Measurements from ENCODE around the gene XYLT2. TPM values are rescaled to one million over a fixed set of nuclear protein-coding genes. Genes with fewer than 3 reads are reported as not detected.
A peak's percentile ranks its signal among the peaks of the same experiment; 100 is the strongest.
"Not testable (repeated sequence)": the region's sequence is repeated elsewhere in the genome, so short reads cannot be mapped to it uniquely, and the experiment has no call there.

XYLT2 gene
- polyA plus RNA-seq, 2 of the 4 experiments (the other 2 are of a cell fraction): 9.7 to 15.8 TPM

- ChIA-PET CTCF (interaction anchor here (1.1 to 4.6 kb wide), 4 partner anchors 16 to 132 kb away, joined by 3 to 15 read pairs (median 8); no protein-coding TSS in a partner anchor), POLR2A (interaction anchor here (0.6 kb wide), 1 partner anchor 14 kb away, joined by 3 read pairs; no protein-coding TSS in a partner anchor)
- H3K4me2 ChIP-seq: no peak overlapping the region
- H3K4me1 ChIP-seq: no peaks in the 10 kb centered on the region
- no peaks in the 10 kb centered on the region for H3K9me3 ChIP-seq
- ATAC-seq (no peak), FAIRE-seq (no peak), DNase-seq (ENCODE audit: low read depth in 1 of 2, low spot score in 1 of 2) (no peak)
- no peak overlapping the region for H3K27ac ChIP-seq
- H3K4me3 ChIP-seq: no peak overlapping the region
- TF ChIP-seq TP53 (CRISPR knock-in tag; IDR thresholded peaks at IDR 0.05) (no peak), BCL3 (IDR thresholded peaks at IDR 0.05) (no peak), HOXB5 (CRISPR knock-in tag; IDR thresholded peaks at IDR 0.05) (no peak), RNF2 (IDR thresholded peaks at IDR 0.05; ENCODE audit: borderline replicate concordance, low read depth) (no peak), GATA3 (IDR thresholded peaks at IDR 0.05; ENCODE audit: borderline replicate concordance) (no peak), HOXA7 (CRISPR knock-in tag; IDR thresholded peaks at IDR 0.05) (no peak), SREBF2 (IDR thresholded peaks at IDR 0.05) (no peak), RARB (CRISPR knock-in tag; IDR thresholded peaks at IDR 0.05) (no peak), FOSL2 (IDR thresholded peaks at IDR 0.05) (no peak), FOSL2 (CRISPR knock-in tag; IDR thresholded peaks at IDR 0.05) (no peak), CHD4 (IDR thresholded peaks at IDR 0.05; ENCODE audit: borderline replicate concordance) (no peak), HEYL (CRISPR knock-in tag; IDR thresholded peaks at IDR 0.05) (no peak), PHF8 (IDR thresholded peaks at IDR 0.05; ENCODE audit: borderline replicate concordance, low read depth) (no peak), ELK1 (IDR thresholded peaks at IDR 0.05; ENCODE audit: low read depth, low read length) (no peak), JUNB (IDR thresholded peaks at IDR 0.05) (no peak)
- 80% methylated on average over 6 of the region's 6 CpGs for WGBS (ENCODE audit: missing lambda C conversion rate)
These were observed 13.7 kb upstream of the XYLT2 start for GRCh38 chr17:50332196-50332595.

- peak in 1 of 2 experiments; percentile 44; a peak in 2 of 5 replicates for TF ChIP-seq RAD21 (conservative IDR thresholded peaks at IDR 0.05 in 1 of 2, IDR thresholded peaks at IDR 0.05 in 1 of 2)
- 68% methylated on average over 14 of the region's 14 CpGs for WGBS (ENCODE audit: missing lambda C conversion rate)
- peak in 1 of 2 experiments; percentile 23; a peak in 1 of 6 replicates for ATAC-seq
- H3K4me3 ChIP-seq; H3K9me3 ChIP-seq; H3K27ac ChIP-seq; FAIRE-seq; H3K4me2 ChIP-seq; DNase-seq (ENCODE audit: low read depth in 1 of 2, low spot score in 1 of 2); H3K4me1 ChIP-seq: not testable (repeated sequence)
- CTCF ChIA-PET: interaction anchor here (0.9 to 2.6 kb wide), 10 partner anchors 10 to 133 kb away, joined by 3 to 11 read pairs (median 3); partner anchors contain the start of genes EME1 and MRPL27
- POLR2A ChIA-PET: interaction anchor here (0.6 kb wide), 1 partner anchor 79 kb away, joined by 5 read pairs; no protein-coding TSS in a partner anchor
These were observed 12.5 kb upstream of the XYLT2 start for GRCh38 chr17:50333291-50334057.

- ChIA-PET POLR2A (no interaction called here), CTCF (interaction anchor here (0.8 to 1.3 kb wide), 4 partner anchors 40 to 186 kb away, joined by 3 to 5 read pairs (median 4); partner anchors contain the start of gene LRRC59)
- DNase-seq (ENCODE audit: low read depth in 1 of 2, low spot score in 1 of 2) (no peak), FAIRE-seq (no peak), ATAC-seq (no peak)
- Histone ChIP-seq H3K27ac (no peak overlapping the region), H3K4me3 (no peak overlapping the region), H3K4me2 (no peak overlapping the region), H3K9me3 (peaks cover 7% of the 10 kb centered on the region), H3K4me1 (no peaks in the 10 kb centered on the region)
- TF ChIP-seq REST (IDR thresholded peaks at IDR 0.05) (no peak), RAD21 (conservative IDR thresholded peaks at IDR 0.05 in 1 of 2, IDR thresholded peaks at IDR 0.05 in 1 of 2) (no peak), HOXB5 (CRISPR knock-in tag; IDR thresholded peaks at IDR 0.05) (no peak), CHD4 (IDR thresholded peaks at IDR 0.05; ENCODE audit: borderline replicate concordance) (no peak), HOXA7 (CRISPR knock-in tag; IDR thresholded peaks at IDR 0.05) (no peak), ELK1 (IDR thresholded peaks at IDR 0.05; ENCODE audit: low read depth, low read length) (no peak), BHLHE40 (IDR thresholded peaks at IDR 0.05; ENCODE audit: low read depth, low read length) (no peak), EHMT2 (IDR thresholded peaks at IDR 0.05; ENCODE audit: low read depth) (no peak), KDM5A (IDR thresholded peaks at IDR 0.05) (no peak)
- 58% methylated on average over 2 of the region's 2 CpGs for WGBS (ENCODE audit: missing lambda C conversion rate)
These were observed 8.0 kb upstream of the XYLT2 start for GRCh38 chr17:50337956-50338355.
